ENCODE results near the gene MX2. TPM values are rescaled to one million over a fixed set of nuclear protein-coding genes. Genes with fewer than 3 reads are reported as not detected.

The MX2 gene
- total and polyA plus RNA-seq, 2 donors (not counting 3 experiments of a cell fraction or from before 2014, with no cell fraction given): 0.01 TPM; not detected in 1

DNA sequence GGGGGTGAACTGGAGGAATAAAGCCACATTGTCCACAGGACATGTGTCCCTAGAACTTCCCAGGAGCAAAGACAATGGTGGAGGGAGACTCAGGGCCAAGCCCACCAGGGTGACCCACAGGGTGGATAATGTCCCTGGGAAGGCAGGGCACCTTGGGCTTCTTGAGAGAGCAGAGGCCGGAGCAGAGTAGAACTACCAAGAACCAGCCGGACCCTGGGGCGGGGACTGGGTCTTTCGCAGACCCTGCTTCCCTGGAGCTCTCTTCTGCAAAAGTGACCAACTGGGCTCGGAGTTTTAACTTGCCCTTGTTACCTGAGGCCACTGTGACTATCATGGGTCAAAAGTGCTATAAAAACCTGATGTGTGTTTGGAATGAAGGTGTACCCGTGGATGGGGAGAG lies 46.1 kb upstream of the MX2 start:
- H4K20me1 ChIP-seq (replicated peaks; ENCODE audit: control insufficient read depth, extremely low read depth, insufficient read depth, low read length): no peaks in the 10 kb centered on the region
- dilution Hi-C loops (cut with MboI; ENCODE audit: extremely low pct_ligation_motif_present, low sequenced_read_pairs) (no loop called here), intact Hi-C loops (cut with micrococcal nuclease) (no loop called here)
- peaks cover 13 to 29% of the 10 kb centered on the region in 2 experiments for H3K27me3 ChIP-seq (ENCODE audit: control insufficient read depth in 2 of 2, insufficient read depth in 2 of 2, low read length in 2 of 2)
- TF ChIP-seq, protein P1, sequence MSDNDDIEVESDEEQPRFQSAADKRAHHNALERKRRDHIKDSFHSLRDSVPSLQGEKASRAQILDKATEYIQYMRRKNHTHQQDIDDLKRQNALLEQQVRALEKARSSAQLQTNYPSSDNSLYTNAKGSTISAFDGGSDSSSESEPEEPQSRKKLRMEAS (IDR thresholded peaks at IDR 0.05; ENCODE audit: insufficient read depth, insufficient read length): no peak
- TF ChIP-seq MYC (IDR thresholded peaks at IDR 0.05; ENCODE audit: low read depth, low read length) (no peak), GATA2 (IDR thresholded peaks at IDR 0.05; ENCODE audit: insufficient read depth, insufficient read length, low read depth, low read length) (no peak), POLR2AphosphoS5 (IDR thresholded peaks at IDR 0.05; ENCODE audit: insufficient read depth, low read depth, low read length) (no peak)
- H3K4me3 ChIP-seq (replicated peaks in 1 of 3; ENCODE audit: insufficient read depth in 1 of 3, low read depth in 1 of 3, low read length in 3 of 3): no peak overlapping the region
- POLR2A ChIA-PET: interaction anchor here (0.6 kb wide), 1 partner anchor 114 kb away, joined by 7 read pairs; no protein-coding TSS in a partner anchor
- H3K9ac ChIP-seq (replicated peaks; ENCODE audit: extremely low read depth, insufficient read depth, low read length): no peak overlapping the region
- BruUV-seq (replicated peaks): no TSS peak
- DNase-seq (ENCODE audit: low read depth, low spot score): no peak
- H3K4me1 ChIP-seq (ENCODE audit: control insufficient read depth, extremely low read depth, insufficient read depth, low read length): no peaks in the 10 kb centered on the region
- H3K9me1 ChIP-seq (replicated peaks; ENCODE audit: control insufficient read depth, extremely low read depth, insufficient read depth, low read length): no peaks in the 10 kb centered on the region
- H3K36me3 ChIP-seq (ENCODE audit: control insufficient read depth in 2 of 2, extremely low read depth in 1 of 2, insufficient read depth in 2 of 2, low read length in 2 of 2): no peaks in the 10 kb centered on the region
- H3K4me2 ChIP-seq (ENCODE audit: insufficient read depth, low read length): no peak overlapping the region
- CTCF ChIA-PET: interaction anchor here (1.1 kb wide), 1 partner anchor 9 kb away, joined by 3 read pairs; no protein-coding TSS in a partner anchor
- H3K9me3 ChIP-seq (replicated peaks; ENCODE audit: control insufficient read depth, insufficient read depth, low read length): no peaks in the 10 kb centered on the region
- no peak for FAIRE-seq
- H3K79me2 ChIP-seq (ENCODE audit: control insufficient read depth, insufficient read depth, low read length): no peaks in the 10 kb centered on the region
- no peak overlapping the region for H2AFZ ChIP-seq (ENCODE audit: low read depth, low read length)
- no peak overlapping the region for H3K27ac ChIP-seq (ENCODE audit: insufficient read depth, low read depth, low read length)

DNA sequence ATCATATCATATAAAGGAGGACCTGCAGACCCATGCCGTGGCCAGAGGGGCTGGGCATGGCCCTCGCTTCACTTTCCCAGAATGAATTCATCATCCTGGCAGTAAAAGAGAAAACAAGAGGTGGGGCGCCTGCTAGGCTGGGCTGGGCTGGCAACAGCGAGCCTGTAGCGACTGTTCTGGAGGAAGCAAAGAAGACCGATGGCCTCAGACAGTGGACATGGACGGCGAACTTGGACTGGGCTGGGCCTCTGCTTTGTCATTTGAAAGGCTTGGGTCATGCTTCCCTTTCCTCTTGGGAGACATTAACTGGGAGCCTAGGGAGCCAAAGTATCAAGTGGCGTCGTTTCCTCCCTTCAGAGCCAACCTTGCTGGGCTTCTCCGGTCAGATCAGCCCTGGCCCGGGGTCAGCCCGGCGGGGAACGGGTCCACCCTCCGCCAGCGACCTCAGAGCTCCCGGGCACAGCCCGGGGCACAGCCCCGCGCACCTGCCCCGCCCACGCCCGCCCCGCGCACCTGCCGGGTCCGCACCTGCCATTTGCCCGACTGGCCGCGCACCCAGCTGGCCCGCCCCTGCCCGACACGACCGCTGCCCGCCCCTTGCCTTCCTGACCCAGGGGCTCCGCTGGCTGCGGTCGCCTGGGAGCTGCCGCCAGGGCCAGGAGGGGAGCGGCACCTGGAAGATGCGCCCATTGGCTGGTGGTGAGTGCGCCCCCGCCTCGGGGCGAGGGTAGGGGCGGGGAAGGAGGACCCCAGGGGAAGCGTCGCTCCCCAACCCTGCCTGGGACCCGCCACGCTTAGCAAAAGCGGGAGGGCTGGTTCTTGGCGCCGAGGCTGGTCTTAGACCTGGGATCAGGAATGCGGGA lies 45.4 kb upstream of the MX2 start, which contains the start of gene FAM3B:
TSS of gene FAM3B (plus strand) at position 602 of the 863 bp plus-strand sequence. CDS start at position 681, 79 bp downstream.
- ChIA-PET CTCF (interaction anchor here (1.1 kb wide), 1 partner anchor 9 kb away, joined by 3 read pairs; no protein-coding TSS in a partner anchor), POLR2A (interaction anchor here (0.6 kb wide), 1 partner anchor 113 kb away, joined by 7 read pairs; no protein-coding TSS in a partner anchor)
- dilution Hi-C loops (cut with MboI; ENCODE audit: extremely low pct_ligation_motif_present, low sequenced_read_pairs) (no loop called here), intact Hi-C loops (cut with micrococcal nuclease) (no loop called here)
- no TSS peak for BruUV-seq (replicated peaks)
- FAIRE-seq (no peak), DNase-seq (ENCODE audit: low read depth, low spot score) (no peak)
- Histone ChIP-seq H2AFZ (ENCODE audit: low read depth, low read length) (no peak within 1 kb of the TSS), H3K9me3 (replicated peaks; ENCODE audit: control insufficient read depth, insufficient read depth, low read length) (no peaks in the 10 kb centered on the region), H3K27me3 (ENCODE audit: control insufficient read depth in 2 of 2, insufficient read depth in 2 of 2, low read length in 2 of 2) (peaks cover 13 to 29% of the 10 kb centered on the region in 2 experiments), H3K4me1 (ENCODE audit: control insufficient read depth, extremely low read depth, insufficient read depth, low read length) (no peaks in the 10 kb centered on the region), H3K4me2 (ENCODE audit: insufficient read depth, low read length) (no peak within 1 kb of the TSS), H3K4me3 (replicated peaks in 1 of 3; ENCODE audit: insufficient read depth in 1 of 3, low read depth in 1 of 3, low read length in 3 of 3) (no peak within 1 kb of the TSS), H3K36me3 (ENCODE audit: control insufficient read depth in 2 of 2, extremely low read depth in 1 of 2, insufficient read depth in 2 of 2, low read length in 2 of 2) (no peaks in the 10 kb centered on the region), H3K79me2 (ENCODE audit: control insufficient read depth, insufficient read depth, low read length) (no peaks in the 10 kb centered on the region), H3K9me1 (replicated peaks; ENCODE audit: control insufficient read depth, extremely low read depth, insufficient read depth, low read length) (no peaks in the 10 kb centered on the region), H3K27ac (ENCODE audit: insufficient read depth, low read depth, low read length) (no peak within 1 kb of the TSS), H3K9ac (replicated peaks; ENCODE audit: extremely low read depth, insufficient read depth, low read length) (no peak within 1 kb of the TSS), H4K20me1 (replicated peaks; ENCODE audit: control insufficient read depth, extremely low read depth, insufficient read depth, low read length) (no peaks in the 10 kb centered on the region)
- peak; percentile 16 for TF ChIP-seq EZH2 (IDR thresholded peaks at IDR 0.05; ENCODE audit: borderline replicate concordance, low read depth, low read length, severe bottlenecking)
- TF ChIP-seq POLR2A (IDR thresholded peaks at IDR 0.05; ENCODE audit: low read depth, low read length): no peak

Data from endothelial cell of umbilical vein (primary cell).